ENCODE measurements around the gene LPAR1. TPM values are rescaled to one million over a fixed set of nuclear protein-coding genes. Genes with fewer than 3 reads are reported as not detected.
A peak's percentile ranks its signal among the peaks of the same experiment; 100 is the strongest.

The LPAR1 gene
- total RNA-seq, 1 experiment from 2014 or later = 14.8 TPM

GRCh38 chr9:110939573-110939972 lies 98.7 kb downstream of the LPAR1 start:
- Histone ChIP-seq H3K4me1 (peaks cover 12% of the 10 kb centered on the region), H3K36me3 (peaks cover 7% of the 10 kb centered on the region), H3K27me3 (no peaks in the 10 kb centered on the region), H3K9me3 (replicated peaks) (no peaks in the 10 kb centered on the region; the same call in 1 of the 2 replicates), H3K4me3 (no peak overlapping the region), H3K27ac (no peak overlapping the region)
- no peak for DNase-seq

DNA sequence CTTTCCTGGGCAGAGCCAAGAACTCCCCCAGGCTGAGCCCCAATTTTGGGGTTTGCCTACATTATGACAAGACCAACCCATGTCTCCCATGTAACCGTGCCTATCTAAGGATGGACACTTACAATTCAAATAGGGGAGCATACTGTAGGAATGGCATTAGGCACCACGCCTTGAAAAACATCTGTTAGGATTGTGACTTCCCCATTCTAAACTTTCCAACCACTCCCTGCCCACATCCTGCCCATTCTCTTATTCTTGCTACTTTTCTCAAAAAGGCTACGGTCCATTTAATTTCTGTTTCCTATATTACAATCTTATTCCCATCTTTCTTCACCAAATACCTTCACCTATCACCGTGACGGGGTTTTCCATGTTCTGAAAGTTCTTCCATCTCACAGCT lies 99.2 kb downstream of the LPAR1 start:
- H3K36me3 ChIP-seq = peaks cover 7% of the 10 kb centered on the region
- no peaks in the 10 kb centered on the region; the same call in 1 of the 2 replicates for H3K9me3 ChIP-seq (replicated peaks)
- no peak overlapping the region for H3K4me3 ChIP-seq
- H3K4me1 ChIP-seq = peaks cover 12% of the 10 kb centered on the region
- DNase-seq = no peak
- H3K27me3 ChIP-seq = no peaks in the 10 kb centered on the region
- H3K27ac ChIP-seq = no peak overlapping the region

DNA sequence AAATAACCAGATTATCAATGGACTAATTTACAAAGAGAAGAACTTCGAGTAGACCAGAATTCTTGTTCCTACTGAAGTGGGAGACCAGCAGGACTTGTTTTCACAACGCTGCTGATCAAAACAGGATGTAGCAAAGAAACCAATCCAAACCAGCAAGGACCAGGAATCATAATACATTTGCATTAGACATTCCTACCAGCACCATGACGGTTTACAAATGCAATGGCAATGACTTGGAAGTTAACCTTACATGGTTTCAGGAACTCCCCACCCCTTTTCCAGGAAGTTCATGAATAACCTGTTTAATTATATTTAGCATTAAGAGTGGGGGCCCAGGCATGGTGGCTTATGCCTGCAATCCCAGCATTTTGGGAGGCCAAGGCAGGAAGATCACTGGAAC lies 100.0 kb downstream of the LPAR1 start:
- no peaks in the 10 kb centered on the region for H3K27me3 ChIP-seq
- H3K4me1 ChIP-seq = peaks cover 12% of the 10 kb centered on the region
- no peak for DNase-seq
- no peak overlapping the region for H3K27ac ChIP-seq
- H3K4me3 ChIP-seq = no peak overlapping the region
- peaks cover 7% of the 10 kb centered on the region for H3K36me3 ChIP-seq
- no peaks in the 10 kb centered on the region; the same call in 1 of the 2 replicates for H3K9me3 ChIP-seq (replicated peaks)

GRCh38 chr9:110936719-110937452 lies 101.4 kb downstream of the LPAR1 start:
- no peak for DNase-seq
- Histone ChIP-seq H3K36me3 (peaks cover 7% of the 10 kb centered on the region), H3K4me3 (no peak overlapping the region), H3K4me1 (0 out of 2 replicates have a peak, but pooled peaks cover under 1% of the 10 kb centered on the region), H3K9me3 (replicated peaks) (no peaks in the 10 kb centered on the region; the same call in 1 of the 2 replicates), H3K27me3 (no peaks in the 10 kb centered on the region), H3K27ac (no peak overlapping the region)

DNA sequence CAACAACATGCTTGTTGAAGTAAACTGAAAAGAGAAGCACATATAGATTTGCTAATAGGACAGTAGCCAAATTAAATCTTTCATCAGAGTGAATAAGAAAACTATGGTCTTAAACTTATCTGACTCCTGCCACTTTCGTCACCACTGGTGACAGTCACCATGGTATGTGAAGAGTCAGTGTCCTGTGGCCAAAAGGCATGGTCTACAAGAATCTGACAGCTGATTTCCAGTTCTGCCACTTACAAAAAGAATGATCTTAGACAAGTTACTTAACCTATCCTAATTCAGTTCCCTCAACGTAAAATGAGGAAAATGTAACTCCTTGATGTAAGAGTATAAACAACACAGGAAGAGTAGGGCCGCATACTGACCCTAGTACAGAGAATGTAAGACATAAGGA lies 102.0 kb downstream of the LPAR1 start:
- Histone ChIP-seq H3K36me3 (peaks cover 2% of the 10 kb centered on the region), H3K9me3 (replicated peaks) (no peaks in the 10 kb centered on the region; the same call in 1 of the 2 replicates), H3K4me1 (no peaks in the 10 kb centered on the region), H3K27ac (no peak overlapping the region), H3K27me3 (no peaks in the 10 kb centered on the region), H3K4me3 (no peak overlapping the region)
- no peak for DNase-seq

DNA sequence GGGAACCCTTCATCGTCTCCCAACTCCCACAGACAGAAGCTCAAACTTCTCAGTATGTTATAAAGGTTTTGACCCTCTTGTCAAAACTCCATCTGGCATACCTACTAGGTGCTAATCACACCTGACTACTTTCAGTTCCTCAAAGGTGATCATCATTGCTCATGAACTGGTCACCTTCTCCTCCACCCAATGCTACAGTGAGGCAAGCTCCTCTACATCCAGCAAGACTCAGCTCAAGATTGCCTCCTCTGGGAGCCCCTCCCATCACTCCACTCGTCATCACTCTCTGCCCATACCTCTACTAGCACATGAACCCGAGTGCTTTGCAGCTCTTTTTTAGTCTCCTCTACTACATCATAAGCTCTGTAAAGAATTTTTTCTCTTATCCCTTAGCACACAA lies 102.4 kb downstream of the LPAR1 start:
- no peak overlapping the region for H3K27ac ChIP-seq

GRCh38 chr9:110933350-110934001 lies 104.8 kb downstream of the LPAR1 start:
- no peaks in the 10 kb centered on the region for H3K36me3 ChIP-seq
- no peaks in the 10 kb centered on the region for H3K27me3 ChIP-seq
- H3K4me3 ChIP-seq = no peak overlapping the region
- H3K4me1 ChIP-seq = no peaks in the 10 kb centered on the region
- DNase-seq = no peak
- H3K27ac ChIP-seq = no peak overlapping the region
- H3K9me3 ChIP-seq (replicated peaks) = no peaks in the 10 kb centered on the region; the same call in 1 of the 2 replicates

More for the DNA sequence above, 102.4 kb downstream of the LPAR1 start:
- Histone ChIP-seq H3K4me3 (no peak overlapping the region), H3K36me3 (no peaks in the 10 kb centered on the region), H3K9me3 (replicated peaks) (no peaks in the 10 kb centered on the region; the same call in 1 of the 2 replicates), H3K4me1 (no peaks in the 10 kb centered on the region), H3K27me3 (no peaks in the 10 kb centered on the region)
- DNase-seq = no peak

GRCh38 chr9:110932863-110933262 lies 105.4 kb downstream of the LPAR1 start:
- Histone ChIP-seq H3K27ac (no peak overlapping the region), H3K27me3 (no peaks in the 10 kb centered on the region), H3K4me3 (no peak overlapping the region), H3K36me3 (no peaks in the 10 kb centered on the region), H3K9me3 (replicated peaks) (no peaks in the 10 kb centered on the region; the same call in 1 of the 2 replicates), H3K4me1 (no peaks in the 10 kb centered on the region)
- DNase-seq = no peak

DNA sequence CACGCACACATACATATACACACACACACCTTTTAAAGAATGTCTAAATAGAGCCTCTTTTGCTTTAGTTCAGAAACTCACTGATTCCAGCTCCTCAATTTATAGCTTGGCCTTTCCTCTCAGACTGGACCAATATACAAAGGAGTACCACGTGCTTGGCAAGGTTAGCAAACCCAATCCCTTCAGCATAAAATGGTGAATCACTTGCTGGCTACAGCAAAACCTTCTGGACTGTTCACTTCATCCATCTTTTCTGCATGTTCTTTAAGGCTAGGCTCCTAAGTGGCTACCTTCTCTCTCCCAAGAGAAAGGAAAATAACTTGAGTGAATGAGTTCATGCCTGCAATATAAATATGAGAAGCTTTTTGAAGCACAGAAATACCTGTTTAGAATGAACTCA lies 109.7 kb downstream of the LPAR1 start:
- Histone ChIP-seq H3K27ac (no peak overlapping the region), H3K9me3 (replicated peaks) (no peaks in the 10 kb centered on the region), H3K36me3 (no peaks in the 10 kb centered on the region), H3K4me3 (no peak overlapping the region), H3K4me1 (peaks cover 9% of the 10 kb centered on the region), H3K27me3 (no peaks in the 10 kb centered on the region)
- no peak for DNase-seq

- Histone ChIP-seq H3K9me3 (replicated peaks) (no peaks in the 10 kb centered on the region), H3K27ac (no peak overlapping the region), H3K4me3 (0 out of 2 replicates have a peak overlapping the region, but pooled peaks have one; percentile 5), H3K36me3 (no peaks in the 10 kb centered on the region), H3K27me3 (no peaks in the 10 kb centered on the region), H3K4me1 (peaks cover 12% of the 10 kb centered on the region)
- peak; percentile 11 to 36 for DNase-seq
These were observed 111.3 kb downstream of the LPAR1 start for GRCh38 chr9:110926828-110927487.

DNA sequence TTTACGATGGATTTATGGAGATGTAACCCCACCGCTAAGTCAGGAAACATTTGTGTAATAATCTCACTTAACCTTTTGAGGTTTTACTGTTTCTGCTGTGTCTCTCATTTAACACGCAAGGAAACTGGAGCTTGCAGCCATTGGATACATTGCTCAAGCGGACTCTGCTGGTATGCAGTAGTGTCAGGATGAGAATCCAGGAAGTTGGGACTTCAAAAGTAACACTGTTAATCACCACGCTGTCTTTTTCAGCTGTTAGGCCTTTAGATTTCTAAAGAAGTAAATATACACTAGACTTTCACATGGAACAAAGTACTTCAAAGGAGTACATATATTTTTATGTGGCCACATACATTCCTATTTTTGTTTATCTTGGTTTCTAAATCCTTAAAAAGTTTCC lies 114.7 kb downstream of the LPAR1 start:
- Histone ChIP-seq H3K27ac (no peak overlapping the region), H3K36me3 (no peaks in the 10 kb centered on the region), H3K27me3 (no peaks in the 10 kb centered on the region), H3K4me1 (peaks cover 14% of the 10 kb centered on the region), H3K4me3 (no peak overlapping the region), H3K9me3 (replicated peaks) (no peaks in the 10 kb centered on the region)
- no peak for DNase-seq

- Histone ChIP-seq H3K36me3 (no peaks in the 10 kb centered on the region), H3K9me3 (replicated peaks) (no peaks in the 10 kb centered on the region), H3K27me3 (no peaks in the 10 kb centered on the region), H3K4me1 (peaks cover 11% of the 10 kb centered on the region), H3K4me3 (no peak overlapping the region), H3K27ac (no peak overlapping the region)
- no peak for DNase-seq
These were observed 116.1 kb downstream of the LPAR1 start for GRCh38 chr9:110922145-110922544.

DNA sequence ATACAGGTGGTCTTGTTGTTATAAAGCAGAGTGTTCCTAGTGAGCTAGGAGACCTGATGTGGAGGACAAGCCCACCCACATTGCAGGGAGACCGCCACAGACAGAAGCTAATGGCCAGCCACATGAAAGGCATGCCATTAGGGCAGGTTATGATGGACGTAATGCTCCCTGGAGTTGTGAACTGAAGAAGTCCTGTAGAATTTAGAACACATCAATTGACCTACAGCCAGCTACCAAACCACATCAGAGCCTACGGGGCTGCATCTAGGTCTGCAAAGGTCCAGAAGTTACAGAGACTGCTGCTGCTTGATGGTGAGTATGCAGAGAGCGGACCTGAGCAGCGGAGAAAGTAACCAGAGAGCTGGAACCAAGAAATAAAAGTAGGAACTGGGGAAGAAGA lies 116.6 kb downstream of the LPAR1 start:
- no peaks in the 10 kb centered on the region for H3K9me3 ChIP-seq (replicated peaks)
- no peaks in the 10 kb centered on the region for H3K36me3 ChIP-seq
- peak; percentile 23 to 25 for DNase-seq
- no peak overlapping the region for H3K27ac ChIP-seq
- no peak overlapping the region for H3K4me3 ChIP-seq
- H3K4me1 ChIP-seq = peaks cover 7% of the 10 kb centered on the region
- no peaks in the 10 kb centered on the region for H3K27me3 ChIP-seq

DNA sequence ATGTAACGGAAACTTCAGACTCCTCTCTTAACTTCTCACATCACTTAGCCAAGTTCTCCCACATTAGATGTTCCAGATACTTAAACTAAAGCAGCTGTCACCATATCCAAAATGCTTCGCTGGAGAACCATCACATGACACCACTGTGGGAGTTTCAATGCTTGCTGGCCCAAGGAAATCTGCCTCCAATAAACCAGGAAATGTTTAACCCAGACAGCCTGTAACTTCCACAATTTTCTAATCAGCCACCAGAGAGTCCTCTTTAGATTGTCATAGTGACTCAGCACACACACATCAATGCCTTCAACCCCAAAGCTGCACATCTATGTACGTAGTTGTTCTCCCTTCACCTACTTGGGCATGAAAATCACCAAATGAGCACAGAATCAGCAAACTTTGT lies 118.7 kb downstream of the LPAR1 start:
- Histone ChIP-seq H3K27ac (no peak overlapping the region), H3K9me3 (replicated peaks) (peaks cover 6% of the 10 kb centered on the region; the same call in 1 of the 2 replicates), H3K27me3 (no peaks in the 10 kb centered on the region), H3K36me3 (no peaks in the 10 kb centered on the region), H3K4me1 (peaks cover 5% of the 10 kb centered on the region; the same call in 1 of the 2 replicates), H3K4me3 (no peak overlapping the region)
- DNase-seq = peak in 1 of 2 experiments; percentile 18

DNA sequence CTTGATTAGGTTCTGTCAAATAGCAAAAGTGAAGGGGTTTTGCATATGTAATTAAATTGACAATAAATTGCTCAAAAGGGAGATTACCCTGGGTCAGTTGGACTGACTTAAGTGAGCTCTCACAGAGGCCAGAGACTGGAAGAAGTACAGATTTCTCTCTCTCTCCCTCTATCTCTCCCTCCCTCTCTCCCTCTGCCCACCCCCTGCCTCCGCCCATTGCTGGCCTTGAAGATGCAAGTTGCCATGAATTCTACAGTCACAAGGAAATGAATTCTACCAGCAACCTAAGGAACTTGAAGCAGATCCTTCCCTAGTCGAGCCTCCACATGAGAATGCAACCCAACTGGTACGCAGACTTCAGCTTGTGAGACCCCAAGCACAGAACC lies 119.2 kb downstream of the LPAR1 start:
- Histone ChIP-seq H3K27ac (no peak overlapping the region), H3K4me3 (no peak overlapping the region), H3K4me1 (peaks cover 5% of the 10 kb centered on the region; the same call in 1 of the 2 replicates), H3K27me3 (no peaks in the 10 kb centered on the region), H3K36me3 (no peaks in the 10 kb centered on the region), H3K9me3 (replicated peaks) (peaks cover 6% of the 10 kb centered on the region; the same call in 1 of the 2 replicates)
- no peak for DNase-seq
